GM18861 (cell line): Measurements from ENCODE around the gene LIME1.

Experiments
- ATAC-seq: cut with Tn5 transposase; IDR thresholded peaks from one replicate; pipeline ENCODE4 v1.9.1; 2021; ENCODE audit not compliant: unreplicated experiment

The LIME1 gene

GRCh38 chr20:63696628-63697356 lies 39.7 kb upstream of the LIME1 start, which contains the start of gene TNFRSF6B:
TNFRSF6B (plus strand) TSS chr20:63696652; CDS start chr20:63696768, 116 bp downstream.
- no peak for ATAC-seq

DNA sequence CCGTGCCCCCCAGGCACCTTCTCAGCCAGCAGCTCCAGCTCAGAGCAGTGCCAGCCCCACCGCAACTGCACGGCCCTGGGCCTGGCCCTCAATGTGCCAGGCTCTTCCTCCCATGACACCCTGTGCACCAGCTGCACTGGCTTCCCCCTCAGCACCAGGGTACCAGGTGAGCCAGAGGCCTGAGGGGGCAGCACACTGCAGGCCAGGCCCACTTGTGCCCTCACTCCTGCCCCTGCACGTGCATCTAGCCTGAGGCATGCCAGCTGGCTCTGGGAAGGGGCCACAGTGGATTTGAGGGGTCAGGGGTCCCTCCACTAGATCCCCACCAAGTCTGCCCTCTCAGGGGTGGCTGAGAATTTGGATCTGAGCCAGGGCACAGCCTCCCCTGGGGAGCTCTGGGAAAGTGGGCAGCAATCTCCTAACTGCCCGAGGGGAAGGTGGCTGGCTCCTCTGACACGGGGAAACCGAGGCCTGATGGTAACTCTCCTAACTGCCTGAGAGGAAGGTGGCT lies 39.1 kb upstream of the LIME1 start:
- ATAC-seq = no peak

DNA sequence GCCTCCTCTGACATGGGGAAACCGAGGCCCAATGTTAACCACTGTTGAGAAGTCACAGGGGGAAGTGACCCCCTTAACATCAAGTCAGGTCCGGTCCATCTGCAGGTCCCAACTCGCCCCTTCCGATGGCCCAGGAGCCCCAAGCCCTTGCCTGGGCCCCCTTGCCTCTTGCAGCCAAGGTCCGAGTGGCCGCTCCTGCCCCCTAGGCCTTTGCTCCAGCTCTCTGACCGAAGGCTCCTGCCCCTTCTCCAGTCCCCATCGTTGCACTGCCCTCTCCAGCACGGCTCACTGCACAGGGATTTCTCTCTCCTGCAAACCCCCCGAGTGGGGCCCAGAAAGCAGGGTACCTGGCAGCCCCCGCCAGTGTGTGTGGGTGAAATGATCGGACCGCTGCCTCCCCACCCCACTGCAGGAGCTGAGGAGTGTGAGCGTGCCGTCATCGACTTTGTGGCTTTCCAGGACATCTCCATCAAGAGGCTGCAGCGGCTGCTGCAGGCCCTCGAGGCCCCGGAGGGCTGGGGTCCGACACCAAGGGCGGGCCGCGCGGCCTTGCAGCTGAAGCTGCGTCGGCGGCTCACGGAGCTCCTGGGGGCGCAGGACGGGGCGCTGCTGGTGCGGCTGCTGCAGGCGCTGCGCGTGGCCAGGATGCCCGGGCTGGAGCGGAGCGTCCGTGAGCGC lies 38.5 kb upstream of the LIME1 start:
- ATAC-seq = no peak

DNA sequence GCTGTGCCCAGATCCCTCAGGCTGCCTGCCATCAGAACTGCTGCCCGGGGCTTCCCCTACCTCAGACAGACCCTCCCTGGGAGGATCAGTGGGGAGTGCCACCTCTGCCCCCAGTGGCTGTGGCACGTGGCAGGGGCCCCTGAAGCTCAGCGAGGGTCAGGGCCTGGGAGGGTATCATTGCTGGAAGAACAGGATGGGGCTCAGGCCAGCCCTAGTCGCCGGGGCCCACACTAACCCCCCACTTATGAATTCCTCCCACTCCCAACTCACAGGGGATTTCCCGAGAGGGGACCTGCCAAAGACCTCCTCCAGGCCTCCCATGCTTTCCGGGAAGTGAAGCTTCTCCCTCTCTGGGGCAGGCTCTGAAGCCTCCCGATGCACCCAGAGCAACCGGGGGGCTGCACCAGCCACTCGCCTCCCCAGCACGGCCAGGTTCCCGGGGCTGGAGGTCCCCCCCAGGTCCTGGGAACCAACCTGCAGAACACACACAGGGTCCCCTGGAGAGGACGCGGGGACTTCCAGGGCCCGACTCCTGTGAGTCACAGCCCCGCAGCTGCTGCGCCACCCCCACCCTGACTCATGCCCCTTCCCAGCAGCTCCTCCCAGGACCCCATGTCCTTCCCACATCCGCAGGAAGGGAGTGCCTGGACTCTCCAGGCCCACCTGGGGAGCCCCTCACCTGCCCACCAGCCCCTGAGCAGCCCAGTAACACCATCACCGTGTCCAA lies 37.6 kb upstream of the LIME1 start:
- ATAC-seq = no peak

DNA sequence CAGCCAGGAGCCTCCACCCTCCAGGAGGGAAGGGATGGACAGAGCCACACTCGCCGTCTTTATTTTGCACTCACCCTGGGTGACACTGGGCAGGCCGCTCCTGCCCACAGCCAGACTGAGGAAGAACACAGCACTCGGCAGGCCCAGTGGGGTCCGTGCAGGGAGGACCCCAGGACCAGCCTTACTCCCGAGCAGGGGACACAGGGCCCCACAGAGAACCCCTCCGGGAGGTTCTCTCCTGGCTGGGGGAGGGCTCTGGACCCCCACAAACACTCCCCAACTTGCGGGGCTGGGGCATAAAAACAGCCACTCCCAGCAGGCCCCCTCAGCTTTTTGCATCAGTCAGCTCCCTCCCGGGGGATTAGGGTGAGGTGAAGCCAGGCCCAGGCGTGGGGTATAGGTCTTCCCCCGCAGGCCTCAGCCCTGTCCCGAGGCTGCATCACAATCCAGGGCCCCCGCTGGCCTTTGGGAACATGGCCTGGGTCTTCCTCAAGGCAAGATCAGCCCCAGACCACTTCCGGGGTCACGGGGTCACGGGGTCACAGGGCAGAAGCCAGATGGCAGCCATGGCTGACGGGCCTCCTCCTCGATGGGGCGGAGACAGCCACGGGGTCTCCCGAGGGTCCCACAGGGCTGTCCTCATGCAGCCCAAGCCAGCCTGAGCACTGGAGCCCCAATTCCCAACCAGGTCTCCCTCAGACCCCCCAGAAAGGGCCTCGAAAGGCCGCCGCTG lies 36.8 kb upstream of the LIME1 start:
- ATAC-seq = no peak

GRCh38 chr20:63700199-63701050 lies 36.0 kb upstream of the LIME1 start:
- no peak for ATAC-seq

- ATAC-seq = no peak
These were observed 35.5 kb upstream of the LIME1 start for GRCh38 chr20:63701051-63701328.

- ATAC-seq = no peak
These were observed 35.0 kb upstream of the LIME1 start for GRCh38 chr20:63701329-63702035.

DNA sequence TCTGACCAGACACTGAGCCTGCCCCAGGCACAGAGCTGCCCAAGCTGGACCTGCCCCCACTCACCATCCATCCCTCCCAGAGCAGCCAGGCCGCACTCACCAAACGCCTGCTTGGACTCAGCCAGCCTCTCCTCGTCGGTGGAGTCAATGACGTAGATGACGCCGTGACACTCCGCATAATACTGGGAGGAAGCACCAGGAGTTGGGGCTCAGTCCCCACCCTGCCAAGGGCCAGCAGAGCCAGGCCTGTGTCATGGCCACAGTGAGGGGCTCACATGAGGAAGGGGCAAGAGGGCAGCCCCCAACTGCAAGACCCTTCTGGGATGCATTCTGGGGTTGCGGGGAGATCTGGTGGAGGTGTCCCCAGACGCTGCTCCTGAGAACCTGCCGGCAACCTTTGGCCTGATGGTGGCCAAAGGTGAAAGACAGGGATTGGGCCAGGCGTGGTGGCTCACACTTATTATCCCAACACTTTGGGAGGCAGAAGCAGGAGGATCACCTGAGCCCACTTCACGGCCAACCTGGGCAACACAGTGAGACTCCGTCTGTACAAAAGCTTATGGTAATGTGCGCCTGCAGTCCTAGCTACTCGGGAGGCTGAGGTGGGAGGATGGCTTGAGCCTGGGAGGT lies 34.3 kb upstream of the LIME1 start:
- ATAC-seq = no peak

GRCh38 chr20:63702751-63703470 lies 33.6 kb upstream of the LIME1 start:
- no peak for ATAC-seq

GRCh38 chr20:63703471-63703975 lies 32.9 kb upstream of the LIME1 start:
- no peak for ATAC-seq

GRCh38 chr20:63703976-63704748 lies 32.3 kb upstream of the LIME1 start:
- no peak for ATAC-seq

DNA sequence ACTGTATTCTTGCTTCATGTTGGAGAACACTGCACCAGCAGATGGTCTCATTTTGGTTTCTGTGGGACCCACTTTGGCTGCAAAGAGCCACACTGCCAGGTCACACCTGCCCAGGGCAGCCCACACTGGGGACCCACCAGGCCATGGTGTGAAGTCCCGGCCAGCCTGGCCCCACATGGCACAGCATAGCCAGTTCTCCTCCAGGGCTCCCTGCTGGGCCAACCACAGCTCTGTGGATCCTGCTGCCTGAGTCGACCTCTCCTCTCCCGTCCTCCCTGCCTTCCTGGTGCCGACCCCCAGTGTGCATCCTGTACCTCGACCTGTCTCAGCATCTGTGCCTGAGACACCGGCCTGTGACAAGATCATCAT lies 31.7 kb upstream of the LIME1 start:
- no peak for ATAC-seq

DNA sequence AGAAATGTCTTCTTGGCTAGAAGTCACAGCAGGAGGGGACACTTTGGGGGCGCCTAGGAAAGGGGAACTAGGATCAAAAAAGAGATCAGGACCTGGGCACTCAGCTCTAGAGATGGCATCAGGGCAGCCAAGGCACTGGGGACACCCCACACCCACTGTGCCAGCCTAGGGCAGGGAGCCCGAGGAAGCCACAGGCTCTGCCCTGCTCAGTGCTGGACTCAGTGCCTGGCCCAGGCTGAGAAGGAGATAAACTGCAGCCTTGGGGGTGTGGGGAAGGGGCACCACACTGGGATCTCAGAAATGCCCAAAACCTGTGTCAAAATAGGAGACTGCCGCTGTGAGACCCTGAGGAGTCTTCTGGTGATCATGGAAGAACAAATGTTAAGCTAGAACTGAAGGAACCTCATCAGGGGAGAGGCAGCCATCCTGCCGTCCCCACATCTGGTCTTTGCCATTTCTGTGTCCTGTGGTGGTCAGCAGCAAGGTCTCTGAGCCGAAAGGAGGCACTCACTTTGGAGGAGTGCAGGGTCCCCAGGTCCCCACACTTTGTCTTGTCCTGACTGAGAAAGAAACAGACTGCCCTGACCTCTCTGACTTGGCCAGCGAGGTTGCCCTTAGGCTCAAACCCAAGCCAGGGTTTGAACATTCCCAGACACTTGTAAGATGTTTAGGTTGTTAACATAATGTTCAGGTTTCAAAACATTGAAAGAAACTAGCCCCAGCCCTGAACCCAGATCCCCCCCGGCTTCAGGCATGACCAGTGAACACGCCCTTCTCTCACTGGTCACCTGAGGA lies 31.0 kb upstream of the LIME1 start:
- ATAC-seq = no peak

DNA sequence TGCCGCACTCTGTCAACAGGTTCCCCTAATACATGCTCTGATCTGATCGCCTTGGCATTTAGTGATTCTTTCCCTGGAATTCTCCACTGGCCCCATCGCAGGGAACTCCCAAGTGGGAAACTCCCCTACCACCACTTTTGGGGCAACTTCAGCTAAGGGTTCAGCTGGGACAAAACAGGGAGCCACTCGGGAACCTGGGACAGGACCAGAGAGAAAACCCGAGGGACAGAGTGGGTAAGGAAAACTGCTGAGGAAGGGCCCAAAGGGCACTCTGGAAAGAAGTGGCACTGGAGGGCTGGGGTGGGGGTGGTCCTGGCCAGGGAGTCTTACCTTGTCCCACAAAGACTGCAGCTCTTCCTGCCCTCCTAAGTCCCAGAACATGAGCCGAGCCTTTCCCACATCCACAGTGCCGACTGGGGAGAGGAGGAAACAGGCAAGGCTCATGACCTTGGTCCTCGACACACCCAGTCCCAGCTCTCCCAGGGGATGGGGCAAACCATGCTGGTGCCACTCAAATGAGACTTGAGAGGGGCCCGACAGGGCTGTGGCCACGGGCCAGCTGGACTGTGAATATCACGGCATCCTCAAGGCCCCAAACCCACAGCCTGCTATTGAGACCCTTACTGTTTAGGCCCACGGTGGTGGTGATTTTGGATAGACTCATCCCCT lies 30.3 kb upstream of the LIME1 start:
- no peak for ATAC-seq

DNA sequence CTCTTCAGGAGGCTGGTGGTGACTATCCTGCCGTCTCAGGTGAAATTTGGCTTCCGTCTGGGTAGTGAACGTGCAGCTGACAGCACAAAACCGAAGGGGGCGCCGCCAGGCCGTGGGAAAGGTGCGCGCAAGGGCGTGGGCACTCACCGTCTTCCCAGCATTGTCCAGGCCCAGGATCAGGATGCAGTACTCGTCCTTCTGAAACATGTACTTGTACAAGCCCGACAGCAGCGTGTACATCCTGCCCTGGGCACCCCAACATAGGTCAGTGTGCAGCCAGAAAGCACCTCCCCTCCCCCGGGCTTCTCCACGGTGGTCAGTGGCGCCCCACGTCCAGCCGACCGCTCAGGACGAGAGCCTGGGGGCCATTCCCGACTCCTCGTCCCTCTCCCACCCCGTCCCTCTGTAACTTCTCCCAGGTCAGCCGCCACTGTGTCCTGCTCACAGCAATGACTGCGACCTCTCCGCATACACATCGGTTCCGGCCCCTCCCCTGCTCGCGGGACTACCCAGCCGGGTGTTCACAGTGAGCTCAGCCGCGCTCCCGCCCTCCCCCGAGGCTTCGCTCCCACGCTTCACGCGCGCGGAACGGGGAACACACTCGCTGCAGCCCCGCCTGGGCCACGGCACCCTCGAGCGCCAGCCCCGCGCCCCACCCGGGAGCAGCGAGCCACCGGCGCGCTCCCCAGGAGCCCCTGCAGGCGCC lies 29.5 kb upstream of the LIME1 start:
- peak; percentile 4 for ATAC-seq
